Thymus (tissue), 11 donors: Measurements from ENCODE around the gene PROX1. TPM values are rescaled to one million over a fixed set of nuclear protein-coding genes. Genes with fewer than 3 reads are reported as not detected.

Experiments used
- DNase-seq, 9 donors: peaks; one replicate each; pipeline ENCODE4 v3.0.0-alpha.2; 2013; ENCODE audit warnings: low spot score in 9 of 9, low read depth in 6 of 9, missing footprints in 1 of 9
- H3K27ac ChIP-seq, 2 donors: one replicate each; pipeline ENCODE4 v1.5.1; 2013; ENCODE audit warnings: control low read depth in 1 of 2, low read depth in 1 of 2, low read length in 1 of 2, mild to moderate bottlenecking in 1 of 2, moderate library complexity in 1 of 2
- H3K27me3 ChIP-seq, 2 donors: one replicate each; pipeline ENCODE4 v1.5.1; 2013; ENCODE audit warnings: low read length in 1 of 2; ENCODE audit not compliant: control insufficient read depth in 2 of 2, insufficient read depth in 1 of 2
- H3K36me3 ChIP-seq, 2 donors: one replicate each; pipeline ENCODE4 v1.5.1; 2013; ENCODE audit warnings: low read length in 1 of 2, mild to moderate bottlenecking in 1 of 2, moderate library complexity in 1 of 2; ENCODE audit not compliant: control insufficient read depth in 2 of 2, insufficient read depth in 2 of 2
- H3K4me1 ChIP-seq, 2 donors: one replicate each; pipeline ENCODE4 v1.5.1; 2013; ENCODE audit warnings: low read length in 2 of 2; ENCODE audit not compliant: control insufficient read depth in 2 of 2, insufficient read depth in 2 of 2
- H3K4me3 ChIP-seq, 2 donors: one replicate each; pipeline ENCODE4 v1.5.1; 2013; ENCODE audit warnings: low read length in 2 of 2, control low read depth in 1 of 2, mild to moderate bottlenecking in 1 of 2
- H3K9me3 ChIP-seq, 2 donors: one replicate each; pipeline ENCODE4 v1.5.1; 2013; ENCODE audit warnings: low read length in 1 of 2, mild to moderate bottlenecking in 1 of 2; ENCODE audit not compliant: control insufficient read depth in 2 of 2, insufficient read depth in 1 of 2
- WGBS: extraction: QIAGEN DNeasy Blood & Tissue Kit; methylation state at CpG from one replicate; pipeline ENCODE4 v1.1.7; 2013; 5-methylcytosine and 5-hydroxymethylcytosine counted together
- polyA plus RNA-seq: library from polyadenylated mRNA; stranded (reverse); fragments of 200-250 nt; gene quantifications from one replicate; pipeline ENCODE4 v1.2.3, GENCODE V29; 2013
- total RNA-seq: library from RNA; stranded (reverse); fragments of 120-200 nt; gene quantifications from one replicate; pipeline ENCODE4 v1.2.4, GENCODE V29; 2013
- donor health status: healthy.

PROX1 gene
- total and polyA plus RNA-seq, 2 donors = 0.27 to 0.33 TPM

- Histone ChIP-seq H3K36me3 (no peaks in the 10 kb centered on the region), H3K27ac (no peak overlapping the region), H3K27me3 (no peaks in the 10 kb centered on the region), H3K9me3 (no peaks in the 10 kb centered on the region), H3K4me1 (no peaks in the 10 kb centered on the region), H3K4me3 (no peak overlapping the region)
- WGBS = 89% methylated on average over 8 of the region's 8 CpGs
- no peak for DNase-seq
These were observed 31.4 kb upstream of the PROX1 start for GRCh38 chr1:213956295-213956770.

DNA sequence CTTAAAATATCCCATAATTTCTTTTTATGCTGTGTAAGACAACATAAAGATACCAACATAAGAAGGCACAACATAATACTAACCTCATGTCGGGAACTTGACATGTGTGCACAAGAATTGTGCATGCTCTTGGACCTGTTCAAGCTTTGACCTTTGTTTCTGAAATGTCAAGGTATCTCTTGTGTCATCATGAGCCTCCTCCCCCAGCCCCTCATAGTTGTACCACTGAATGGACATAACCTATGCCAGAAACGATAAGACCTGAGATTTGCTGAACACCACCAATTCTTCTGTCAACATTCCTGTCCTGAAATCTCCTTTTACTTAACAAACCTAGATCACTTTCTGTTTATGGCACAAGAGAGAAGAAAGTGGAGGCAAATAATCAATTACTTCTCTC is 29.4 kb upstream of the PROX1 start:
- H3K27ac ChIP-seq = no peak overlapping the region
- DNase-seq = no peak
- no peaks in the 10 kb centered on the region for H3K4me1 ChIP-seq
- no peak overlapping the region for H3K4me3 ChIP-seq
- 92% methylated on average over 2 of the region's 2 CpGs for WGBS
- H3K27me3 ChIP-seq = no peaks in the 10 kb centered on the region
- no peaks in the 10 kb centered on the region for H3K36me3 ChIP-seq
- H3K9me3 ChIP-seq = no peaks in the 10 kb centered on the region

DNA sequence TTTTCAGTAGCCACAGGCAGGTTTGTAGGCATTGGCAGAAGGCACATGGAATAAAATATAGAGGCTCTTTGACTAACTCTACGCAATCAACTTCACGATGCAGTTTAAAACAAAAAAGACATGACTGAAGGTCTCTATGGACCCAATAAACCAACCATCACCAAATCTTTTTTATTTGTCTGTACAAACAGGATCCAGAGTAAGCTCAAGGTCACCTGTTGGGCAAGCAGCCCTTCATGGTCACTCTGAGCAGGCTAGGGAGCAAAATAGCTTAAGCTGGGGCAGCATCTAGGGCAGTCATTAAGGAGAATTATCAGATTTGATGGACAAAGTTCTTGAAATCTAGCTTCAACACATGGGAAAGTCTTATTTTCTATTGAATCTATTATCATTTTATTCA is 26.8 kb upstream of the PROX1 start:
- Histone ChIP-seq H3K27me3 (no peaks in the 10 kb centered on the region), H3K4me1 (no peaks in the 10 kb centered on the region), H3K9me3 (no peaks in the 10 kb centered on the region), H3K4me3 (no peak overlapping the region), H3K27ac (no peak overlapping the region), H3K36me3 (no peaks in the 10 kb centered on the region)
- DNase-seq = no peak
- WGBS = 97% methylated on average over 2 of the region's 2 CpGs

GRCh38 chr1:213962508-213962907 is 25.3 kb upstream of the PROX1 start:
- H3K4me3 ChIP-seq = no peak overlapping the region
- H3K9me3 ChIP-seq = no peaks in the 10 kb centered on the region
- H3K27me3 ChIP-seq = no peaks in the 10 kb centered on the region
- no peaks in the 10 kb centered on the region for H3K36me3 ChIP-seq
- 93% methylated on average over 1 of the region's 1 CpG for WGBS
- H3K4me1 ChIP-seq = no peaks in the 10 kb centered on the region
- no peak for DNase-seq
- H3K27ac ChIP-seq = no peak overlapping the region

- Histone ChIP-seq H3K4me3 (no peak overlapping the region), H3K36me3 (no peaks in the 10 kb centered on the region), H3K4me1 (no peaks in the 10 kb centered on the region), H3K9me3 (no peaks in the 10 kb centered on the region), H3K27ac (no peak overlapping the region), H3K27me3 (no peaks in the 10 kb centered on the region)
- 96% methylated on average over 5 of the region's 5 CpGs for WGBS
- DNase-seq = no peak
These were observed 21.7 kb upstream of the PROX1 start for GRCh38 chr1:213966122-213966521.

DNA sequence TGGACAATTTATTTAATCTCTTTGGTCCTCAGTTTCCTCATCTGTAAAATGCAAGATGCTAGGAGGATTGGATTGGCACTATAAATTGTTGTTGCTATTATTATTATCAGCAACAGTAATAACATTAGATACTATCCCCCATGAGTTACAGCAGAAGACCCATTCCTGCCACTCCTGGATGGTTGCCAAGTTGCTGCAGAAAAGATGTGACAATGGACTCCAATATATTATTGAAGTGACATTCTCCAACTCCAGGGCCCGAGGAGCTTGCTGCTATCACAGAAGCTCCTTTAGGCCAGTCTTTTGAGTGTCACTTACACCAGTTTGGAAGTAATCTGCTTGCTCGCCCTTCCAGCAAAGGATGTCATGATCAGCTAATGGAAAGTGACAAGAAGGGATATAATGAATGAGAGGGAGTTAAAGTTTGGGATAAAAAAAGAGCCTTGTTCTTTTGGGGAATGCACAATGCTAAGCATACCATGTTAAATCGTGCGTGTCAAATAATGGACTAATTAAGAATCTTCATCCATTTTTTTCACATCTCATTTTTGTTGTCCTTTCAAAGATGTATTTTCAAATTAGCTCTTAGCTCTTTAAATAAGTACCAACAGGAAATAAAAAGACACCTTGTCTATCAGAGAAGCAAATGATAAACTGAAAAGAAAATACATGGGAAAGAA is 19.5 kb upstream of the PROX1 start:
- WGBS = 84% methylated on average over 4 of the region's 4 CpGs
- no peak overlapping the region for H3K27ac ChIP-seq
- H3K4me1 ChIP-seq = no peaks in the 10 kb centered on the region
- no peaks in the 10 kb centered on the region for H3K36me3 ChIP-seq
- H3K4me3 ChIP-seq = no peak overlapping the region
- no peak for DNase-seq
- H3K9me3 ChIP-seq = no peaks in the 10 kb centered on the region
- peaks cover 0 to 2% of the 10 kb centered on the region in 2 donors for H3K27me3 ChIP-seq

GRCh38 chr1:213969958-213970555 is 17.7 kb upstream of the PROX1 start:
- H3K4me1 ChIP-seq = no peaks in the 10 kb centered on the region
- no peak for DNase-seq
- H3K36me3 ChIP-seq = no peaks in the 10 kb centered on the region
- H3K27ac ChIP-seq = no peak overlapping the region
- WGBS = 73% methylated on average over 2 of the region's 2 CpGs
- peaks cover 0 to 2% of the 10 kb centered on the region in 2 donors for H3K27me3 ChIP-seq
- no peak overlapping the region for H3K4me3 ChIP-seq
- no peaks in the 10 kb centered on the region for H3K9me3 ChIP-seq

- Histone ChIP-seq H3K27ac (no peak overlapping the region), H3K9me3 (no peaks in the 10 kb centered on the region), H3K4me1 (no peaks in the 10 kb centered on the region), H3K36me3 (no peaks in the 10 kb centered on the region), H3K4me3 (no peak overlapping the region), H3K27me3 (peaks cover 0 to 8% of the 10 kb centered on the region in 2 donors)
- WGBS = 65% methylated on average over 2 of the region's 2 CpGs
- DNase-seq = no peak
These were observed 15.6 kb upstream of the PROX1 start for GRCh38 chr1:213972141-213972540.

DNA sequence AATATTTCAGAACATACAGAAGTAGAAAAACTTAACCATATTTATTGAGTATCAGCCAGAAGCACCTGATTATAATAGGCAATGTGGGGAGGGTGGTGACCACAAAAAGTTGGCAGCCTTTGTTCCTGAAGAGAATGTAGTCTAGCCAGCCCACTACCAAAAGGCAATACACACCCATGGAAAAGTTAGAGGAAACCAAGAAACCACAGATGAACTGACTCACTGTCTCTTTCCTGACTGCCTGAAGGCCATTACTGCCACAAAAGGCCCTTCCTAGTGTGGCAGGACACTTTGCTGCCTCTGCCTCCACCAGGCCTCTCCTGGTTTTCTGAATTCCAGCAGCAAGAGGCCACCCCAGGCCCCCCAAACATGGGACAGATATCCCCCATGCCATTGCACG is 14.6 kb upstream of the PROX1 start:
- Histone ChIP-seq H3K9me3 (no peaks in the 10 kb centered on the region), H3K27me3 (peaks cover 4 to 18% of the 10 kb centered on the region in 2 donors), H3K27ac (no peak overlapping the region), H3K36me3 (no peaks in the 10 kb centered on the region), H3K4me1 (no peaks in the 10 kb centered on the region), H3K4me3 (no peak overlapping the region)
- WGBS = 88% methylated on average over 1 of the region's 1 CpG
- no peak for DNase-seq
